Lung (tissue), 12 donors: Measurements from ENCODE around the gene BHLHA15. TPM values are rescaled to one million over a fixed set of nuclear protein-coding genes. Genes with fewer than 3 reads are reported as not detected.

Source experiments
- ATAC-seq: fragments of 200-7000 bp; cut with Tn5 transposase; one replicate; pipeline ENCODE4 v1.9.1; 2020; ENCODE audit warnings: moderate number of reproducible peaks; ENCODE audit not compliant: insufficient read depth, low FRiP score
- DNase-seq, 3 donors: peaks; one replicate each; pipeline ENCODE4 v3.0.0-alpha.2; 2013 to 2017
- H3K27ac ChIP-seq, 2 donors: one replicate each; pipeline ENCODE4 v1.5.1; 2013; ENCODE audit warnings: mild to moderate bottlenecking in 2 of 2, moderate library complexity in 2 of 2, control low read depth in 1 of 2, inconsistent platforms in 1 of 2, low read depth in 1 of 2, low read length in 1 of 2
- H3K27me3 ChIP-seq, 3 donors: one replicate each; pipeline ENCODE4 v1.5.1; 2013; ENCODE audit warnings: low read length in 2 of 3; ENCODE audit not compliant: control insufficient read depth in 3 of 3, insufficient read depth in 3 of 3
- H3K36me3 ChIP-seq, 4 donors: one replicate each; pipeline ENCODE4 v1.5.1; 2013; ENCODE audit warnings: low read length in 4 of 4, mild to moderate bottlenecking in 1 of 4, moderate library complexity in 1 of 4; ENCODE audit not compliant: control insufficient read depth in 4 of 4, insufficient read depth in 4 of 4
- H3K4me1 ChIP-seq, 5 donors: one replicate each; pipeline ENCODE4 v1.5.1; 2013; ENCODE audit warnings: low read length in 5 of 5, mild to moderate bottlenecking in 2 of 5, moderate library complexity in 1 of 5; ENCODE audit not compliant: control insufficient read depth in 5 of 5, insufficient read depth in 5 of 5
- H3K4me3 ChIP-seq: one replicate; pipeline ENCODE4 v1.5.1; 2013; ENCODE audit warnings: mild to moderate bottlenecking, control low read depth, moderate library complexity
- H3K9ac ChIP-seq, 2 donors: one replicate each; pipeline ENCODE4 v1.5.1; 2013; ENCODE audit warnings: low read length in 2 of 2, control low read depth in 1 of 2; ENCODE audit not compliant: insufficient read depth in 1 of 2
- H3K9me3 ChIP-seq, 4 donors: one replicate each; pipeline ENCODE4 v1.5.1; 2013; ENCODE audit warnings: low read length in 3 of 4, mild to moderate bottlenecking in 1 of 4, moderate library complexity in 1 of 4; ENCODE audit not compliant: control insufficient read depth in 4 of 4, insufficient read depth in 3 of 4
- CTCF ChIP-seq: IDR thresholded peaks from 2 replicates; pipeline ENCODE4 v1.5.1; 2012; ENCODE audit warnings: mild to moderate bottlenecking; ENCODE audit errors: control extremely low read depth, extremely low read depth
- WGBS, 2 donors: extraction: QIAGEN DNeasy Blood & Tissue Kit; methylation state at CpG; one replicate each; pipeline ENCODE4 v1.1.7; 2013; 5-methylcytosine and 5-hydroxymethylcytosine counted together
- polyA plus RNA-seq, 2 donors: library from polyadenylated mRNA; stranded (reverse); fragments of 200-250 nt; gene quantifications; one replicate each; pipeline ENCODE4 v1.2.1, GENCODE V29; 2013
- total RNA-seq, 2 donors: library from RNA; depleted of rRNA in 1 of 2; stranded (reverse); fragments of >200 nt in 1 of 2; gene quantifications; one replicate each; pipeline ENCODE4 v1.2.1, GENCODE V29; 2014 to 2021
- donor health status: control.
- donor health status: control.
- donor health status: Bipolar disorder and iron deficiency.
- donor health status: healthy.
- donor health status: DM: yes; HTN: yes; CAD: no.

The BHLHA15 gene
- total and polyA plus RNA-seq, 4 donors, result 0.93 to 4.0 (median 2.6) TPM

- 98% methylated on average over 4 of the region's 4 CpGs for WGBS, 2 donors
- no peak overlapping the region for H3K9ac ChIP-seq
- H3K36me3 ChIP-seq, result peaks cover 0 to 46% (median 2%) of the 10 kb centered on the region in 4 donors
- TF ChIP-seq CTCF, result no peak
- no peak for ATAC-seq
- H3K4me3 ChIP-seq, result no peak overlapping the region
- no peak for DNase-seq
- H3K4me1 ChIP-seq, result no peaks in the 10 kb centered on the region
- H3K27me3 ChIP-seq, result no peaks in the 10 kb centered on the region
- no peak overlapping the region for H3K27ac ChIP-seq
- H3K9me3 ChIP-seq, result peaks cover 0 to 2% (median 0%) of the 10 kb centered on the region in 4 donors
These were observed 26.8 kb downstream of the BHLHA15 start for GRCh38 chr7:98238076-98238475.

GRCh38 chr7:98238976-98239375 lies 27.7 kb downstream of the BHLHA15 start:
- Histone ChIP-seq H3K9me3 (peaks cover 0 to 2% (median 0%) of the 10 kb centered on the region in 4 donors), H3K4me3 (no peak overlapping the region), H3K4me1 (no peaks in the 10 kb centered on the region), H3K27me3 (no peaks in the 10 kb centered on the region), H3K27ac (no peak overlapping the region), H3K9ac (no peak overlapping the region), H3K36me3 (peaks cover 0 to 43% (median 2%) of the 10 kb centered on the region in 4 donors)
- ATAC-seq (no peak), DNase-seq (no peak)
- TF ChIP-seq CTCF, result no peak
- 95 to 96% methylated on average over 9 of the region's 9 CpGs for WGBS, 2 donors

DNA sequence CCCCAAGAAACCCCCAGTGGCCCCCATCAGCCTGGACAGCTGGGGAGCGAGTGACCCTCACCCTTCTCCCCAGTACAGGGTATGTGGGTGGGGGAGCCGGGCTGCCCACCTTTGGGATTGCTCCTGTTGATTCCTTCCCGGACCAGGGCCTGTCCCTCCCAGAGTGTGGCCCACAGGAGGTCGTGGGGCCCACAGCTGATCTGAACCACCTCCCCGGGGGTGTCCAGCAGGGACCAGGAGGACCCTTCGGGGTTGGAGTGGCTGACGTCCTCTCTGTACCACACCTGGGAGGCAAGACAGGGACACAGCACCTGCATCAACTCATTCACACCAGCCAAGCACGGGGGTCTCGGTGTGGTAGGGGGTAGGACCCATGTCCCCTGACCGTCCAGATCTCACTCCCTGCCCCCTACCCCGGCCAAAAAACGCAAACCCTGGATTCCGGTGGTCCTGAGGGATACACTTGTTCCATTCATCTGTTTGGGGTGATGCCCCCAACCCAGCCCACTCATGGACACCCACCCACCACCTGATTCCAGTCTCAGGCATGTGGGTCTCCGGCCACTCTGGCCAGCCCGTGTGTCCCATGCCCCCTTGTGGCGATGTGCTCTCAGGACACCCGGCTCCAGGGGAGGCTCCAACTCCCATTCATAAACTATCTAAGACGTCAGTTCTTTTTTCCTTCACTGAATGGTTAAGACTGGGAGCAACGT lies 29.9 kb downstream of the BHLHA15 start:
- H3K27me3 ChIP-seq, result no peaks in the 10 kb centered on the region
- DNase-seq (peak in 2 of 3 donors; percentile 21), ATAC-seq (no peak)
- no peak overlapping the region for H3K9ac ChIP-seq
- peaks cover 0 to 41% (median 2%) of the 10 kb centered on the region in 4 donors for H3K36me3 ChIP-seq
- H3K9me3 ChIP-seq, result peaks cover 0 to 2% (median 0%) of the 10 kb centered on the region in 4 donors
- H3K4me1 ChIP-seq, result peaks cover 0 to 8% (median 0%) of the 10 kb centered on the region in 5 donors
- 72 to 77% methylated on average over 19 of the region's 19 CpGs for WGBS, 2 donors
- no peak overlapping the region for H3K27ac ChIP-seq
- peak; percentile 35 for TF ChIP-seq CTCF
- no peak overlapping the region for H3K4me3 ChIP-seq
